ENCODE measurements around the gene DAPK2. TPM values are rescaled to one million over a fixed set of nuclear protein-coding genes. Genes with fewer than 3 reads are reported as not detected.

DAPK2 gene
- total and polyA plus RNA-seq, 2 experiments from 2014 or later = 5.8 to 7.5 TPM

DNA sequence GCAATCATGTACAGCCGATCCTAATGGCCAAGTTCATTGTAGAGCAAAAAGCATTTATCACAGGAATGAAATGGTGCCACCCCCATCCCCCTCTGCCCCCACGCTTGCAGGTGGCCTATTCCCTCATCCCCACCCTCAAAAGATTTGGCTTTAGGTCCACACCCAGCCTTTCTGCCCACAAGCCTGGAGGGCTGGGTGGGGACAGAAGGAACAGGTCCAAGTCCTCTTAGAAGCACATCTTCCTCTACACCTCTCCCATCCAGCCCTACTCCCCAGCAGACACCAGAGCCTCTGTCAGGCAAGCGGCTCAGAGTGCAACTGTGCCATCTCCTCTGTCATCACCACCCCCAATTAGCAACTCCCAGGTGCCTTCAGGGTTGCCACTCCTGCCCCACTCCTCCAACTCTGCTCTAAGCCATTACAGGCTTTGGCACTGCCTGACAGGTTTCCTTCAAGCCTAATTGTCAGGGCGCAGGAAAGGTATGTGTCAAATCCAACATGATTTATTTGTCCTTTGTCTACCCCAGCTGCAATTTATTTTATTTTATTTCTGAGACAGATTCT is 49.4 kb downstream of the DAPK2 start:
- H4K20me1 ChIP-seq (ENCODE audit: insufficient read depth) = no peaks in the 10 kb centered on the region
- DNase-seq = no peak
- H3K4me3 ChIP-seq = no peak overlapping the region
- peaks cover 14% of the 10 kb centered on the region for H3F3A ChIP-seq (ENCODE audit: insufficient read depth)
- no peak overlapping the region for H2AFZ ChIP-seq
- no peaks in the 10 kb centered on the region for H3K9me2 ChIP-seq (ENCODE audit: insufficient read depth)
- H3K9me3 ChIP-seq (ENCODE audit: low read depth) = no peaks in the 10 kb centered on the region
- in situ Hi-C loops (cut with MboI) = no loop called here
- no peaks in the 10 kb centered on the region for H3K36me3 ChIP-seq (ENCODE audit: low read depth)
- H3K27ac ChIP-seq = no peak overlapping the region
- no peak overlapping the region for H3K4me2 ChIP-seq (ENCODE audit: unreplicated experiment)
- H3K79me2 ChIP-seq (ENCODE audit: insufficient read depth) = no peaks in the 10 kb centered on the region
- no peaks in the 10 kb centered on the region for H3K27me3 ChIP-seq (replicated peaks; ENCODE audit: insufficient read depth)
- H3K9ac ChIP-seq = no peak overlapping the region
- TF ChIP-seq EZH2 (IDR thresholded peaks at IDR 0.05; ENCODE audit: insufficient read depth, poor library complexity, severe bottlenecking) (no peak), EZH2phosphoT487 (IDR thresholded peaks at IDR 0.05; ENCODE audit: insufficient read depth, low read depth) (no peak)
- 98% methylated on average over 4 of the region's 4 CpGs for WGBS, 2 experiments (ENCODE audit: low coverage in 1 of 2, low lambda C conversion rate in 2 of 2, missing lambda C conversion rate in 2 of 2)
- peaks cover 41% of the 10 kb centered on the region for H3K4me1 ChIP-seq (ENCODE audit: insufficient read depth)

DNA sequence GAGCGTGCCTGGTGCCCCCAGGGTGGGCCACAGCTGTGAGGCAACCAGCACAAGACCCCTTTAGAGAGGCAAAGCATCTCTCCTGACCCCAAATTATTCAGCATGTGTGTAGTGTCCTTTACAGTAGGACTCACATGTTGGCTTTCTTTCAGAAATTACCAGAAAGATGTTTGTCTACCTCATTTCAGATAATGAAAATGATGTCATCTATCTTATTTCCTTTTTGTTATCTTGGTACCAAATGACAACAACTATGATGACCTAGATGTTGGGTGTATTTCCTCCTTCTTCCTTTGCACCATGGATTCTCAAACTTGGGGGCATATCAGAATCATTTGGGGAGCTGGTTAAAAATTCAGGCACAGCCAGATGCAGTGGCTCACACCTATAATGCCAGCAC is 50.5 kb downstream of the DAPK2 start:
- TF ChIP-seq EZH2 (IDR thresholded peaks at IDR 0.05; ENCODE audit: insufficient read depth, poor library complexity, severe bottlenecking) (no peak), EZH2phosphoT487 (IDR thresholded peaks at IDR 0.05; ENCODE audit: insufficient read depth, low read depth) (no peak)
- Histone ChIP-seq H3K4me2 (ENCODE audit: unreplicated experiment) (no peak overlapping the region), H3K27me3 (replicated peaks; ENCODE audit: insufficient read depth) (no peaks in the 10 kb centered on the region), H2AFZ (no peak overlapping the region), H3K36me3 (ENCODE audit: low read depth) (no peaks in the 10 kb centered on the region), H3K9me2 (ENCODE audit: insufficient read depth) (no peaks in the 10 kb centered on the region), H4K20me1 (ENCODE audit: insufficient read depth) (no peaks in the 10 kb centered on the region), H3K79me2 (ENCODE audit: insufficient read depth) (no peaks in the 10 kb centered on the region), H3K27ac (no peak overlapping the region), H3K9ac (no peak overlapping the region), H3K4me3 (no peak overlapping the region), H3K9me3 (ENCODE audit: low read depth) (no peaks in the 10 kb centered on the region), H3K4me1 (ENCODE audit: insufficient read depth) (peaks cover 41% of the 10 kb centered on the region), H3F3A (ENCODE audit: insufficient read depth) (peaks cover 14% of the 10 kb centered on the region)
- 88 to 100% methylated on average over 1 of the region's 1 CpG for WGBS, 2 experiments (ENCODE audit: low coverage in 1 of 2, low lambda C conversion rate in 2 of 2, missing lambda C conversion rate in 2 of 2)
- in situ Hi-C loops (cut with MboI) = no loop called here
- DNase-seq = no peak

DNA sequence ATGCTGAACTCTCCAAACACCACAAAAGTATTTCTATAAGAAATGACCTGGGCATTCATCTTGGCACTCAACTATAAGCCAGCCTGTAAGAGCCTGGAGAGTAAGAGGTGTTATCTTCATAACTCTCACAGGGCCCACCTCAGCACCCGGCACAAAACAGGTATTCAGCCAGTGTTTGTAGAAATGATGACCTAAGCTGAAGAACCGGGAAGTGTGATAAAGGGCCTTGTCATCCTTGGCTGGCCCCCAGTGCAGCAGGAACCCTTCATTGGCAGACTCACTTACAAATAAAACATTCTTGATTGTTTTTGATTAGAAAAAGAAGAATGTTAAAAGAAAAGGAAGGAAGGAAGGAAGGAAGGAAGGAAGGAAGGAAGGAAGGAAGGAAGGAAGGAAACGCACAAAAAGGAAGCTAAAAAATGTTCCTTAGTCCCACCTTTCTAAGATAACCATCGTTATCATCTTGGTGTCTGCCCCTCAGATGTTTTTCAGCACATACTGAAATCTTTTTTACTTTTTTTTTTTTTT is 52.1 kb downstream of the DAPK2 start:
- peaks cover 14% of the 10 kb centered on the region for H3F3A ChIP-seq (ENCODE audit: insufficient read depth)
- no peaks in the 10 kb centered on the region for H4K20me1 ChIP-seq (ENCODE audit: insufficient read depth)
- TF ChIP-seq EZH2phosphoT487 (IDR thresholded peaks at IDR 0.05; ENCODE audit: insufficient read depth, low read depth) (no peak), EZH2 (IDR thresholded peaks at IDR 0.05; ENCODE audit: insufficient read depth, poor library complexity, severe bottlenecking) (no peak)
- no peaks in the 10 kb centered on the region for H3K9me3 ChIP-seq (ENCODE audit: low read depth)
- WGBS, 2 experiments (ENCODE audit: low coverage in 1 of 2, low lambda C conversion rate in 2 of 2, missing lambda C conversion rate in 2 of 2) = 56 to 58% methylated on average over 4 of the region's 4 CpGs
- in situ Hi-C loops (cut with MboI) = no loop called here
- H3K9me2 ChIP-seq (ENCODE audit: insufficient read depth) = no peaks in the 10 kb centered on the region
- no peak overlapping the region for H3K9ac ChIP-seq
- H3K4me2 ChIP-seq (ENCODE audit: unreplicated experiment) = no peak overlapping the region
- no peak overlapping the region for H2AFZ ChIP-seq
- no peak overlapping the region for H3K4me3 ChIP-seq
- H3K36me3 ChIP-seq (ENCODE audit: low read depth) = no peaks in the 10 kb centered on the region
- no peaks in the 10 kb centered on the region for H3K79me2 ChIP-seq (ENCODE audit: insufficient read depth)
- H3K4me1 ChIP-seq (ENCODE audit: insufficient read depth) = peaks cover 25% of the 10 kb centered on the region
- peak; percentile 50 for DNase-seq
- H3K27me3 ChIP-seq (replicated peaks; ENCODE audit: insufficient read depth) = no peaks in the 10 kb centered on the region
- H3K27ac ChIP-seq = no peak overlapping the region

GRCh38 chr15:63992300-63992699 is 54.0 kb downstream of the DAPK2 start:
- Histone ChIP-seq H3K4me2 (ENCODE audit: unreplicated experiment) (no peak overlapping the region), H3K27me3 (replicated peaks; ENCODE audit: insufficient read depth) (no peaks in the 10 kb centered on the region), H3K9me2 (ENCODE audit: insufficient read depth) (no peaks in the 10 kb centered on the region), H4K20me1 (ENCODE audit: insufficient read depth) (no peaks in the 10 kb centered on the region), H3K9me3 (ENCODE audit: low read depth) (no peaks in the 10 kb centered on the region), H3K4me3 (no peak overlapping the region), H2AFZ (no peak overlapping the region), H3K4me1 (ENCODE audit: insufficient read depth) (peaks cover 7% of the 10 kb centered on the region; the same call in 1 of the 2 replicates), H3K36me3 (ENCODE audit: low read depth) (no peaks in the 10 kb centered on the region), H3K79me2 (ENCODE audit: insufficient read depth) (no peaks in the 10 kb centered on the region), H3F3A (ENCODE audit: insufficient read depth) (0 out of 2 replicates have a peak, but pooled peaks cover under 1% of the 10 kb centered on the region), H3K27ac (no peak overlapping the region), H3K9ac (no peak overlapping the region)
- WGBS, 2 experiments (ENCODE audit: low coverage in 1 of 2, low lambda C conversion rate in 2 of 2, missing lambda C conversion rate in 2 of 2) = 79 to 80% methylated on average over 1 of the region's 1 CpG
- no peak for TF ChIP-seq EZH2phosphoT487 (IDR thresholded peaks at IDR 0.05; ENCODE audit: insufficient read depth, low read depth)
- TF ChIP-seq EZH2 (IDR thresholded peaks at IDR 0.05; ENCODE audit: insufficient read depth, poor library complexity, severe bottlenecking) = no peak
- in situ Hi-C loops (cut with MboI) = no loop called here
- no peak for DNase-seq

Data from GM23248 (cell line).